ENCODE data around the gene WNT3A.

- TF ChIP-seq POLR2A (IDR thresholded peaks at IDR 0.05; ENCODE audit: low read depth, low read length) (no peak), TAF1 (IDR thresholded peaks at IDR 0.05; ENCODE audit: low read depth, low read length) (no peak), POLR2AphosphoS5 (IDR thresholded peaks at IDR 0.05; ENCODE audit: low read depth, low read length) (no peak)
Measured at GRCh38 chr1:228059634-228060457, 53.0 kb downstream of the WNT3A start.

Measured in GM12891 (cell line).